Keratinocyte (primary cell): ENCODE data around the gene WNT6. TPM values are rescaled to one million over a fixed set of nuclear protein-coding genes. Genes with fewer than 3 reads are reported as not detected.

Experiments used
- DNase-seq: peaks from one replicate; pipeline ENCODE4 v3.0.0-alpha.2; 2011; ENCODE audit warnings: low read depth, missing footprints, low spot score
- FAIRE-seq: peaks from 2 replicates; lab custom pipeline; 2011; peaks lifted over from hg19 to GRCh38; lab: Jason Lieb, UNC
- H2AFZ ChIP-seq: 2 replicates; pipeline ENCODE4 v1.6.0; 2012; ENCODE audit warnings: low read length, control low read depth, inconsistent platforms; ENCODE audit not compliant: control insufficient read depth
- H3K27ac ChIP-seq: 2 replicates; pipeline ENCODE4 v1.5.1; 2011; ENCODE audit warnings: low read length; ENCODE audit not compliant: control insufficient read depth, insufficient read depth
- H3K27me3 ChIP-seq: 3 replicates; pipeline ENCODE4 v1.6.0; 2011; ENCODE audit warnings: low read length; ENCODE audit not compliant: control insufficient read depth, insufficient read depth; ENCODE audit errors: extremely low read depth
- H3K36me3 ChIP-seq, 2 experiments: 2 replicates in 1 of 2; 3 replicates in 1 of 2; pipeline ENCODE4 v1.5.1; 2011; ENCODE audit warnings: low read length in 2 of 2, mild to moderate bottlenecking in 1 of 2; ENCODE audit not compliant: control insufficient read depth in 2 of 2, insufficient read depth in 2 of 2; ENCODE audit errors: extremely low read depth in 1 of 2
- H3K4me1 ChIP-seq: 3 replicates; pipeline ENCODE4 v1.5.1; 2011; ENCODE audit warnings: low read length; ENCODE audit not compliant: control insufficient read depth, insufficient read depth; ENCODE audit errors: extremely low read depth
- H3K4me2 ChIP-seq: 3 replicates; pipeline ENCODE4 v1.6.0; 2011; ENCODE audit warnings: low read depth, low read length; ENCODE audit not compliant: control insufficient read depth, insufficient read depth; ENCODE audit errors: extremely low read depth
- H3K4me3 ChIP-seq, 3 experiments: fragments of 200-600 bp in 1 of 3; sonication (generic) in 1 of 3; 2 replicates in 2 of 3; 3 replicates in 1 of 3; pipeline ENCODE4 v1.5.1; 2011 to 2016; ENCODE audit warnings: low read length in 3 of 3, mild to moderate bottlenecking in 3 of 3, control low read depth in 2 of 3, inconsistent platforms in 1 of 3, low read depth in 1 of 3, mixed read lengths in 1 of 3, mixed run types in 1 of 3, moderate library complexity in 1 of 3; ENCODE audit not compliant: control insufficient read depth in 2 of 3, insufficient read depth in 2 of 3; ENCODE audit errors: extremely low read depth in 1 of 3
- H3K79me2 ChIP-seq: 2 replicates; pipeline ENCODE4 v1.6.0; 2012; ENCODE audit warnings: low read length; ENCODE audit not compliant: control insufficient read depth, insufficient read depth
- H3K9ac ChIP-seq: 3 replicates; pipeline ENCODE4 v1.6.0; 2011; ENCODE audit warnings: low read length; ENCODE audit not compliant: control insufficient read depth, insufficient read depth; ENCODE audit errors: extremely low read depth
- H3K9me1 ChIP-seq: 3 replicates; pipeline ENCODE4 v1.6.0; 2011; ENCODE audit warnings: low read length; ENCODE audit not compliant: control insufficient read depth, insufficient read depth; ENCODE audit errors: extremely low read depth
- H3K9me3 ChIP-seq: 2 replicates; pipeline ENCODE4 v1.5.1; 2012; ENCODE audit warnings: low read depth, low read length; ENCODE audit not compliant: control insufficient read depth
- H4K20me1 ChIP-seq: 3 replicates; pipeline ENCODE4 v1.6.0; 2011; ENCODE audit warnings: low read length; ENCODE audit not compliant: control insufficient read depth, insufficient read depth; ENCODE audit errors: extremely low read depth
- EZH2 ChIP-seq: IDR thresholded peaks from one replicate; pipeline ENCODE4 v1.6.1; 2012; ENCODE audit warnings: inconsistent platforms, mild to moderate bottlenecking, low read length, moderate library complexity
- dilution Hi-C: fragments of 300-500 bp; cut with MboI; formaldehyde crosslinking; loops from one replicate; pipeline ENCODE4 v1.7.0; 2020; ENCODE audit warnings: low sequenced_read_pairs; ENCODE audit not compliant: extremely low pct_ligation_motif_present
- polyA plus RNA-seq, 5 experiments: library from polyadenylated mRNA; depleted of rRNA in 3 of 5; stranded (reverse) in 3 of 5; stranded (forward) in 1 of 5; unstranded in 1 of 5; fragments of >200 nt; gene quantifications; 1 replicate in 1 of 5; 2 replicates in 3 of 5; 3 replicates in 1 of 5; pipeline versions ENCODE4 v1.2.1 to v1.2.3, GENCODE V29; 2011 to 2012; ENCODE audit warnings: missing spikeins in 2 of 5, low read depth in 1 of 5, low replicate concordance in 1 of 5
- TF ChIP-seq, protein P1 (sequence below), 3 experiments: IDR thresholded peaks in 1 of 3; conservative IDR thresholded peaks in 1 of 3; optimal IDR thresholded peaks in 1 of 3; 2 replicates in 2 of 3; 3 replicates in 1 of 3; pipeline versions ENCODE3 to v1.5.1; 2011; ENCODE audit warnings: low read length in 3 of 3, mild to moderate bottlenecking in 3 of 3, moderate library complexity in 2 of 3, control low read depth in 1 of 3, inconsistent platforms in 1 of 3; ENCODE audit not compliant: insufficient read depth in 2 of 3; ENCODE audit errors: extremely low read depth in 1 of 3

WNT6 gene
- polyA plus RNA-seq, 1 donor (not counting 4 experiments of a cell fraction or from before 2014, with no cell fraction given) = not detected

DNA sequence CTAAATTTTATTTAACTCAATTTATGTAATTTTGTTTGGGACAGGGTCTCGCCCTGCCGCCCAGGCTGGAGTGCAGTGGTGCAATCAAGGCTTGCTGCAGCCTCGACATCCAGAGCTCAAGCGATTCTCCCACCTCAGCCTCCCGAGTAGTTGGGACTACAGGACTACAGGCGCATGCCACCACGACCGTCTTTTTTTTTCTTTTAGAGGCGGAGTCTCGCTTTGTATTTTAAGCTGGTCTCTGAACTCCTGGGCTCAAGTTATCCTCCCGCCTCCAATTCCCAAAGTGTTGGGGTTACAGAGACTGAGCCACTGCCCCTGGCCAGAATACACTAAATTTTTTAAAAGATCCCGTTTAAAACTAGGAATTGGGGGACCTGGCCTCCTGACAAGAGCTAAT lies 39.5 kb downstream of the WNT6 start:
- Histone ChIP-seq H3K27me3 (no peaks in the 10 kb centered on the region), H2AFZ (no peak overlapping the region), H3K9ac (no peak overlapping the region), H3K4me3 (no peak overlapping the region), H4K20me1 (no peaks in the 10 kb centered on the region), H3K9me1 (no peaks in the 10 kb centered on the region), H3K27ac (no peak overlapping the region), H3K9me3 (no peaks in the 10 kb centered on the region), H3K79me2 (no peaks in the 10 kb centered on the region), H3K36me3 (no peaks in the 10 kb centered on the region), H3K4me2 (no peak overlapping the region), H3K4me1 (peaks cover 40% of the 10 kb centered on the region)
- DNase-seq (no peak), FAIRE-seq (no peak)
- no peak for TF ChIP-seq EZH2
- TF ChIP-seq, protein P1, sequence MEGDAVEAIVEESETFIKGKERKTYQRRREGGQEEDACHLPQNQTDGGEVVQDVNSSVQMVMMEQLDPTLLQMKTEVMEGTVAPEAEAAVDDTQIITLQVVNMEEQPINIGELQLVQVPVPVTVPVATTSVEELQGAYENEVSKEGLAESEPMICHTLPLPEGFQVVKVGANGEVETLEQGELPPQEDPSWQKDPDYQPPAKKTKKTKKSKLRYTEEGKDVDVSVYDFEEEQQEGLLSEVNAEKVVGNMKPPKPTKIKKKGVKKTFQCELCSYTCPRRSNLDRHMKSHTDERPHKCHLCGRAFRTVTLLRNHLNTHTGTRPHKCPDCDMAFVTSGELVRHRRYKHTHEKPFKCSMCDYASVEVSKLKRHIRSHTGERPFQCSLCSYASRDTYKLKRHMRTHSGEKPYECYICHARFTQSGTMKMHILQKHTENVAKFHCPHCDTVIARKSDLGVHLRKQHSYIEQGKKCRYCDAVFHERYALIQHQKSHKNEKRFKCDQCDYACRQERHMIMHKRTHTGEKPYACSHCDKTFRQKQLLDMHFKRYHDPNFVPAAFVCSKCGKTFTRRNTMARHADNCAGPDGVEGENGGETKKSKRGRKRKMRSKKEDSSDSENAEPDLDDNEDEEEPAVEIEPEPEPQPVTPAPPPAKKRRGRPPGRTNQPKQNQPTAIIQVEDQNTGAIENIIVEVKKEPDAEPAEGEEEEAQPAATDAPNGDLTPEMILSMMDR (optimal IDR thresholded peaks at IDR 0.05 in 1 of 3, IDR thresholded peaks at IDR 0.05 in 1 of 3, conservative IDR thresholded peaks at IDR 0.05 in 1 of 3; ENCODE audit: extremely low read depth in 1 of 3, insufficient read depth in 2 of 3, low read length in 3 of 3) = no peak
- dilution Hi-C loops = no loop called here

- H3K9me3 ChIP-seq = no peaks in the 10 kb centered on the region
- TF ChIP-seq EZH2 = no peak
- TF ChIP-seq, protein P1 (optimal IDR thresholded peaks at IDR 0.05 in 1 of 3, IDR thresholded peaks at IDR 0.05 in 1 of 3, conservative IDR thresholded peaks at IDR 0.05 in 1 of 3; ENCODE audit: extremely low read depth in 1 of 3, insufficient read depth in 2 of 3, low read length in 3 of 3) = no peak
- H3K4me3 ChIP-seq = no peak overlapping the region
- H3K36me3 ChIP-seq = no peaks in the 10 kb centered on the region
- no peak overlapping the region for H2AFZ ChIP-seq
- no peak overlapping the region for H3K27ac ChIP-seq
- no peak for DNase-seq
- FAIRE-seq = no peak
- no peak overlapping the region for H3K4me2 ChIP-seq
- dilution Hi-C loops = no loop called here
- no peaks in the 10 kb centered on the region for H3K79me2 ChIP-seq
- no peaks in the 10 kb centered on the region for H3K27me3 ChIP-seq
- H4K20me1 ChIP-seq = no peaks in the 10 kb centered on the region
- peaks cover 7% of the 10 kb centered on the region for H3K4me1 ChIP-seq
- no peaks in the 10 kb centered on the region for H3K9me1 ChIP-seq
- no peak overlapping the region for H3K9ac ChIP-seq
Measured at GRCh38 chr2:218902427-218902826, 42.8 kb downstream of the WNT6 start.
